EL (cell line): ENCODE measurements around the gene CCDC78.

Experiments used
- DNase-seq: peaks from one replicate; pipeline ENCODE4 v3.0.0-alpha.2; 2016

The CCDC78 gene

GRCh38 chr16:726438-727290, at the start of gene CCDC78, which contains the start of gene HAGHL:
Gene CCDC78 (minus strand): TSS chr16:726443. CDS start chr16:726367, 76 bp downstream.
Gene HAGHL (plus strand): TSS chr16:727106. CDS start chr16:727510, 404 bp downstream.
- DNase-seq = peak; percentile 55

- DNase-seq = no peak
Measured at GRCh38 chr16:775236-775796, 49.1 kb upstream of the CCDC78 start.

- no peak for DNase-seq
Measured at GRCh38 chr16:774086-775001, 48.1 kb upstream of the CCDC78 start.

GRCh38 chr16:772959-773358, 46.7 kb upstream of the CCDC78 start:
- no peak for DNase-seq

- no peak for DNase-seq
Measured at GRCh38 chr16:770411-770810, 44.2 kb upstream of the CCDC78 start.

- no peak for DNase-seq
Measured at GRCh38 chr16:769934-770333, 43.7 kb upstream of the CCDC78 start.

- no peak for DNase-seq
Measured at GRCh38 chr16:769184-769784, 43.0 kb upstream of the CCDC78 start.

- no peak for DNase-seq
Measured at GRCh38 chr16:768428-768827, 42.2 kb upstream of the CCDC78 start.

- no peak for DNase-seq
Measured at GRCh38 chr16:767743-768235, 41.5 kb upstream of the CCDC78 start.

GRCh38 chr16:766820-767640, 40.8 kb upstream of the CCDC78 start:
- no peak for DNase-seq

GRCh38 chr16:766008-766819, 40.0 kb upstream of the CCDC78 start:
- no peak for DNase-seq

GRCh38 chr16:765488-765865, 39.2 kb upstream of the CCDC78 start:
- no peak for DNase-seq

- no peak for DNase-seq
Measured at GRCh38 chr16:764848-765487, 38.7 kb upstream of the CCDC78 start.

GRCh38 chr16:764184-764750, 38.0 kb upstream of the CCDC78 start:
- no peak for DNase-seq

GRCh38 chr16:763369-764183, 37.3 kb upstream of the CCDC78 start:
- DNase-seq = no peak

GRCh38 chr16:762595-763268, 36.5 kb upstream of the CCDC78 start:
- DNase-seq = no peak

GRCh38 chr16:761625-762513, 35.6 kb upstream of the CCDC78 start:
- no peak for DNase-seq
